ENCODE results near the gene ATP11C. TPM values are rescaled to one million over a fixed set of nuclear protein-coding genes. Genes with fewer than 3 reads are reported as not detected.

The ATP11C gene
- total RNA-seq (2014; rRNA removed; shearing (Covaris generic)), result 12.4 and 16.4 TPM in 2 replicates

DNA sequence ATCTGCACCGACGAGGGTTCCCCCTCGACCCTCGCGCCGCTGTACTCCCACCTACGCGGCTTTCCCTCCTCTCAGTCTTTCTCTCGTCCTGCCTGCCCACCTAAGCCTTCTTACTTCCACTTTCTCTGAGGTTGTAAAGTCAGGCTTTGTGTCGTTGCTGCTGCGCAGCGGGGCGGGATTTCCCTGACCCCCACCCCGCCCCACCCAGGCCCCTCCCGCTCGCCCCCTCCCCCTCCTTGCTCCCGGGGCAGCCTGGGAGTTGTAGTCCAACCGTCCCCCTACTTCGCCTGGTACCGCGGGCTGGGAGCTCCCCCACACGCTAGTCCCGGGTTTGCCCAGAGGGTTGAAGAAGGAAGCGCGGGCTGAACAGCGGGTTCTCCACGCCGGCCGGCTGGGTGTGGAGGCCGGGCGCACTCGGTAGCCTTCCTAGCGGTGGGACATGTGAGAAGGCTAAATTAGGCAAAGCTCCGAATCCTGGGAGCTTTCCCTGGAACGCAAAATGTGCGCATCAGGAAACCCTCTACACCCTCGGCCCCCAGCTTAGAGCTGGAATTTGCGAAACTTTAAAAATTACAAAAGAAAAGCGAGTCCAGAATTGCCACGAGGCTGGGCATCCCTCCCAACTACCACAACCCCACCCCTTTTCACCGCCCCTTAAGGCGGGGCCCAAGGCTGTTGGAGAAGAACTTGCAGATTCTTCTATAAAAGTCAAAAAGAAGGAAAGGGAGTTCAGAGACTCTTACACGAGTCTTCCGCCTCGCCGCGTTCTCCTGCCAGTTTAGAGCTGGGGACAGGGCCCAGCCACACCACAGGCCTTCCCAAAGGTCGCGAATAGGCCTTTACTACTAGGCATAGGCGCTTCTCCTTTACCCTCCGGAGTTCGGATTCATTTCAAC, at the start of gene ATP11C:
ATP11C (minus strand) TSS at position 153 of the 896 bp plus-strand sequence. CDS start 1,011 bp downstream, outside the sequence.

DNA sequence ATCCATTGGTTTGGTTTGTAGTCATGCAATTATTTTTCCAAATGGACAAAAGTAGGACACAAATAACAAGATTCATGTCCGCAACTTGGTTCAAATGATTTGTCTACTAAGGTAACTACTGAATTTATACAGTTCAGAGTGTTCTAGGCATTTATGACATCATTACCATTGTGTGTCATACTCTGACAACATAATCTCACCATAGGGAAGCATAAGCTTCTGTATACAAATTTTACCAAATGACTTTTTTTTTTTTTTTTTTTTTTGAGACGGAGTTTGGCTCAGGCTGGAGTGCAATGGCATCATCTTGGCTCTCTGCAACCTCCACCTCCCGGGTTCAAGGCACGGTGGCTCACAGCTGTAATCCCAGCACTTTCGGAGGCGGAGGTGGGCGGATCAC, 32.6 kb upstream of the ATP11C start, which contains the start of gene CXorf66:
CXorf66 (minus strand) TSS at position 101 of the 400 bp plus-strand sequence; CDS start at position 76, 25 bp downstream.

GRCh38 chrX:139708067-139708466, 224.8 kb downstream of the ATP11C start, which contains the start of gene MCF2:
Gene MCF2 (minus strand): TSS chrX:139708167. CDS start chrX:139651744, 56,423 bp downstream.

Small RNA genes within 50 kb of the gene (small RNA-seq; reads per million reads assigned to genes)
- gene MIR505, result not detected
- gene RF00425, result not detected
- not detected for gene RF01210
- not detected for gene RNU6ATAC23P

Other genes starting within 250 kb of the ATP11C start
- 0.64 and 0.72 TPM in 2 replicates for gene MCF2, start 224.9 kb downstream of the ATP11C start, total RNA-seq (2014; rRNA removed; shearing (Covaris generic))
- not detected in 2 replicates for gene CXorf66, start 32.5 kb upstream of the ATP11C start, total RNA-seq (2014; rRNA removed; shearing (Covaris generic))